Lower leg skin (tissue), 4 donors: ENCODE data around the gene ARMH1. TPM values are rescaled to one million over a fixed set of nuclear protein-coding genes. Genes with fewer than 3 reads are reported as not detected.
"Not testable (repeated sequence)": the region's sequence is repeated elsewhere in the genome, so short reads cannot be mapped to it uniquely, and the experiment has no call there.

ENCODE experiments used
- DNase-seq, 2 donors: peaks; one replicate each; pipeline ENCODE4 v3.0.0-alpha.2; 2019; ENCODE audit warnings: low spot score in 2 of 2
- H3K4me3 ChIP-seq: fragments of 200-600 bp; sonication (generic); 2 replicates; pipeline ENCODE4 v1.5.1; 2017; ENCODE audit warnings: mild to moderate bottlenecking, low read depth; ENCODE audit not compliant: poor library complexity, severe bottlenecking
- CTCF ChIP-seq, 3 donors: fragments of 450-650 bp; IDR thresholded peaks; one replicate each; pipeline ENCODE4 v1.5.1; 2016; ENCODE audit warnings: antibody characterized with exemption in 3 of 3, mild to moderate bottlenecking in 3 of 3, moderate library complexity in 2 of 3
- POLR2A ChIP-seq, 2 donors: fragments of 450-650 bp; IDR thresholded peaks; one replicate each; pipeline ENCODE4 v1.6.1; 2016 to 2017; ENCODE audit warnings: antibody characterized with exemption in 2 of 2, mild to moderate bottlenecking in 1 of 2, moderate library complexity in 1 of 2
- WGBS, 2 donors: methylation state at CpG; one replicate each; pipeline ENCODE4 v1.1.5; 2018; 5-methylcytosine and 5-hydroxymethylcytosine counted together
- intact Hi-C: fragments of 100-400 bp; cut with DNase I; formaldehyde crosslinking; loops from one replicate; pipeline ENCODE4 v1.15.0; 2023; ENCODE audit warnings: low total_unique reads
- total RNA-seq, 4 donors: library from RNA; depleted of rRNA; stranded (reverse); fragments of >200 nt; gene quantifications; one replicate each; pipeline ENCODE4 v1.1.0, GENCODE V29; 2016

The ARMH1 gene
- total RNA-seq, 4 donors from 2014 or later = 2.7 TPM; not detected in 3

- H3K4me3 ChIP-seq = no peak overlapping the region
- WGBS, 2 donors = 27 to 39% methylated on average over 8 to 9 of the region's 9 CpGs
- no peak for DNase-seq
- intact Hi-C loops = no loop called here
- TF ChIP-seq CTCF (IDR thresholded peaks at IDR 0.05) = no peak
- no peak for TF ChIP-seq POLR2A (IDR thresholded peaks at IDR 0.05)
Measured at GRCh38 chr1:44660176-44660575, 14.3 kb upstream of the ARMH1 start.

- intact Hi-C loops = no loop called here
- 77 to 85% methylated on average over 15 of the region's 15 CpGs for WGBS, 2 donors
- no peak for TF ChIP-seq CTCF (IDR thresholded peaks at IDR 0.05)
- TF ChIP-seq POLR2A (IDR thresholded peaks at IDR 0.05) = no peak
- no peak for DNase-seq
- H3K4me3 ChIP-seq = no peak overlapping the region
Measured at GRCh38 chr1:44661781-44662682, 12.5 kb upstream of the ARMH1 start.

GRCh38 chr1:44662683-44663030 is 11.9 kb upstream of the ARMH1 start:
- WGBS, 2 donors = 78 to 79% methylated on average over 5 of the region's 5 CpGs
- DNase-seq = no peak
- intact Hi-C loops = no loop called here
- TF ChIP-seq POLR2A (IDR thresholded peaks at IDR 0.05) = no peak
- no peak for TF ChIP-seq CTCF (IDR thresholded peaks at IDR 0.05)
- H3K4me3 ChIP-seq = no peak overlapping the region

- intact Hi-C loops = no loop called here
- whole genome bisulfite sequencing, 2 donors = 92 to 93% methylated on average over 5 of the region's 5 CpGs
- DNase-seq = no peak
- no peak overlapping the region for H3K4me3 ChIP-seq
- no peak for TF ChIP-seq CTCF (IDR thresholded peaks at IDR 0.05)
- TF ChIP-seq POLR2A (IDR thresholded peaks at IDR 0.05) = no peak
Measured at GRCh38 chr1:44663417-44663816, 11.1 kb upstream of the ARMH1 start.

GRCh38 chr1:44664730-44665370 is 9.7 kb upstream of the ARMH1 start:
- DNase-seq = no peak
- H3K4me3 ChIP-seq = no peak overlapping the region
- no peak for TF ChIP-seq POLR2A (IDR thresholded peaks at IDR 0.05)
- no peak for TF ChIP-seq CTCF (IDR thresholded peaks at IDR 0.05)
- intact Hi-C loops = no loop called here
- WGBS, 2 donors = 83 to 88% methylated on average over 12 of the region's 12 CpGs

- intact Hi-C loops, DNase-seq, H3K4me3 ChIP-seq: not testable (repeated sequence)
- WGBS, 2 donors = 89 to 100% methylated on average over 1 of the region's 1 CpG
Measured at GRCh38 chr1:44666719-44667118, 7.8 kb upstream of the ARMH1 start.
